ENCODE measurements around the gene SAMSN1.
"Not testable (repeated sequence)": the region's sequence is repeated elsewhere in the genome, so short reads cannot be mapped to it uniquely, and the experiment has no call there.

Gene SAMSN1

GRCh38 chr21:14562959-14563358 is 16.8 kb upstream of the SAMSN1 start:
- DNase-seq: no peak

GRCh38 chr21:14560555-14560954 is 14.4 kb upstream of the SAMSN1 start:
- DNase-seq: no peak

GRCh38 chr21:14560139-14560538 is 14.0 kb upstream of the SAMSN1 start:
- DNase-seq: no peak

- DNase-seq: no peak
Observed at GRCh38 chr21:14559102-14559501, 13.0 kb upstream of the SAMSN1 start.

- DNase-seq: no peak
Observed at GRCh38 chr21:14557413-14557812, 11.3 kb upstream of the SAMSN1 start.

GRCh38 chr21:14554948-14555347 is 8.8 kb upstream of the SAMSN1 start:
- DNase-seq: no peak

GRCh38 chr21:14553422-14553821 is 7.3 kb upstream of the SAMSN1 start:
- no peak for DNase-seq

GRCh38 chr21:14551741-14552140 is 5.6 kb upstream of the SAMSN1 start:
- DNase-seq: no peak

GRCh38 chr21:14550135-14550534 is 4.0 kb upstream of the SAMSN1 start:
- no peak for DNase-seq

GRCh38 chr21:14548779-14549178 is 2.7 kb upstream of the SAMSN1 start:
- no peak for DNase-seq

- DNase-seq: no peak
Observed at GRCh38 chr21:14547834-14548513, 1.9 kb upstream of the SAMSN1 start.

- not testable (repeated sequence) for DNase-seq
Observed at GRCh38 chr21:14546719-14547118, 604 bp upstream of the SAMSN1 start.

- DNase-seq: no peak
Observed at GRCh38 chr21:14543983-14544382, 2.1 kb downstream of the SAMSN1 start.

GRCh38 chr21:14542638-14543037 is 3.5 kb downstream of the SAMSN1 start:
- no peak for DNase-seq

- DNase-seq: no peak
Observed at GRCh38 chr21:14541841-14542490, 4.1 kb downstream of the SAMSN1 start.

- no peak for DNase-seq
Observed at GRCh38 chr21:14538483-14538882, 7.6 kb downstream of the SAMSN1 start.

GRCh38 chr21:14536929-14537328 is 9.2 kb downstream of the SAMSN1 start:
- no peak for DNase-seq

GRCh38 chr21:14535702-14536101 is 10.4 kb downstream of the SAMSN1 start:
- no peak for DNase-seq

- DNase-seq: no peak
Observed at GRCh38 chr21:14533499-14534428, 12.4 kb downstream of the SAMSN1 start.

- DNase-seq: no peak
Observed at GRCh38 chr21:14531757-14532316, 14.3 kb downstream of the SAMSN1 start.

GRCh38 chr21:14530592-14530991 is 15.5 kb downstream of the SAMSN1 start:
- DNase-seq: no peak

- DNase-seq: no peak
Observed at GRCh38 chr21:14528815-14529214, 17.3 kb downstream of the SAMSN1 start.
